Measurements from ENCODE around the gene FMNL2.

- no peak for TF ChIP-seq CTCF (IDR thresholded peaks at IDR 0.05)
- TF ChIP-seq POLR2A (IDR thresholded peaks at IDR 0.05) = no peak
Observed at GRCh38 chr2:152415796-152416195, 80.8 kb downstream of the FMNL2 start.

Data from heart left ventricle (tissue), 13 donors.